Testis (tissue), 3 donors: ENCODE results near the gene AMDHD2. TPM values are rescaled to one million over a fixed set of nuclear protein-coding genes. Genes with fewer than 3 reads are reported as not detected.
"Not testable (repeated sequence)": the region's sequence is repeated elsewhere in the genome, so short reads cannot be mapped to it uniquely, and the experiment has no call there.

Experiments
- DNase-seq: peaks from one replicate; pipeline ENCODE4 v3.0.0-alpha.2; 2019
- H3K27ac ChIP-seq, 2 donors: fragments of 200-600 bp; sonication (generic); one replicate each; pipeline ENCODE4 v1.5.1; 2019
- H3K27me3 ChIP-seq: fragments of 200-600 bp; sonication (generic); one replicate; pipeline ENCODE4 v1.5.1; 2019
- H3K36me3 ChIP-seq: fragments of 200-600 bp; sonication (generic); one replicate; pipeline ENCODE4 v1.5.1; 2017; ENCODE audit warnings: low read depth; ENCODE audit errors: missing control alignments
- H3K4me1 ChIP-seq: fragments of 200-600 bp; sonication (generic); one replicate; pipeline ENCODE4 v1.5.1; 2019
- H3K4me3 ChIP-seq, 2 donors: fragments of 200-600 bp; sonication (generic); one replicate each; pipeline ENCODE4 v1.5.1; 2017 to 2019
- H3K9me3 ChIP-seq: fragments of 200-600 bp; sonication (generic); one replicate; pipeline ENCODE4 v1.5.1; 2017
- WGBS, 2 donors: methylation state at CpG; one replicate each; pipeline ENCODE4 v1.1.5; 2018; 5-methylcytosine and 5-hydroxymethylcytosine counted together
- intact Hi-C: fragments of 100-400 bp; cut with DNase I; formaldehyde crosslinking; loops from one replicate; pipeline ENCODE4 v1.15.1; 2023; ENCODE audit warnings: low total_unique reads
- microRNA counts, 2 donors: library from miRNA; unstranded; fragments of <30 nt; microRNA quantifications; one replicate each; lab custom pipeline; 2016
- microRNA-seq, 2 donors: library from miRNA; unstranded; fragments of <30 nt; microRNA quantifications; one replicate each; pipeline ENCODE4, GENCODE V29; 2016; ENCODE audit warnings: borderline number of aligned reads in 2 of 2, borderline replicate concordance in 1 of 2
- polyA plus RNA-seq: library from polyadenylated mRNA; stranded (reverse); fragments of 350-450 nt; fragmentation: Illumina TruSeq; extraction: RNeasy Lipid Tissue Mini Kit (QIAGEN cat#74804); gene quantifications from one replicate; pipeline ENCODE4 v1.2.3, GENCODE V29; 2014; ENCODE audit warnings: low read depth, low replicate concordance; ENCODE audit not compliant: insufficient read depth
- small RNA-seq, 2 donors: library from RNA; depleted of rRNA; stranded (forward); fragments of <200 nt; gene quantifications; one replicate each; pipeline ENCODE3, GENCODE V24; 2016
- total RNA-seq, 2 donors: library from RNA; depleted of rRNA; stranded (reverse); fragments of >200 nt; gene quantifications; one replicate each; pipeline ENCODE4 v1.2.3, GENCODE V29; 2016

Gene AMDHD2
- total and polyA plus RNA-seq, 3 donors from 2014 or later, result 58.6 to 78.8 (median 72.8) TPM

GRCh38 chr16:2580143-2580542, 60.0 kb downstream of the AMDHD2 start:
- H3K9me3 ChIP-seq, H3K4me1 ChIP-seq, H3K27me3 ChIP-seq, H3K4me3 ChIP-seq, DNase-seq, intact Hi-C loops, H3K36me3 ChIP-seq, H3K27ac ChIP-seq: not testable (repeated sequence)
- WGBS, 2 donors, result no CpG with 5 or more reads among the region's 11 CpGs

- H3K4me3 ChIP-seq, DNase-seq, H3K9me3 ChIP-seq, H3K27me3 ChIP-seq, H3K27ac ChIP-seq, intact Hi-C loops, H3K36me3 ChIP-seq: not testable (repeated sequence)
- no CpG with 5 or more reads among the region's 21 CpGs for WGBS, 2 donors
- peaks cover 12% of the 10 kb centered on the region for H3K4me1 ChIP-seq
Measured at GRCh38 chr16:2580818-2581217, 60.6 kb downstream of the AMDHD2 start.

MicroRNAs encoded within 50 kb of the gene (microRNA counts, 767-probe panel; counts per million panel counts)
- microRNA hsa-miR-3178 (lab: Ali Mortazavi, UCI), result 0 to 152 counts per million in 2 donors

Small RNA genes lying within 50 kb of the gene (microRNA-seq; reads per million reads assigned to microRNA genes)
- 0 to 1.4 reads per million in 2 donors for gene MIR3178

Small RNA genes lying within 50 kb of the gene (small RNA-seq; reads per million reads assigned to genes)
- gene AC093525.1, result 0 reads per million in 2 donors
- gene MIR3178, result 0 to 0.09 reads per million in 2 donors

Other genes starting within 250 kb of the AMDHD2 start
- 10 to 100 TPM; 35.1 to 38.1 TPM for gene ABCA3, start 179.6 kb upstream of the AMDHD2 start, total RNA-seq
- gene ABCA3, start 179.6 kb upstream of the AMDHD2 start, polyA plus RNA-seq, result 24.5 TPM
- 10 to 100 TPM in 1 of 2 donors, 1 to 10 TPM in 1; 9.4 to 10.8 TPM for gene CCNF, start 90.9 kb upstream of the AMDHD2 start, total RNA-seq
- 6.0 TPM for gene CCNF, start 90.9 kb upstream of the AMDHD2 start, polyA plus RNA-seq
- gene TEDC2, start 60.3 kb upstream of the AMDHD2 start, total RNA-seq, result 10 to 100 TPM; 18.0 to 19.4 TPM
- gene TEDC2, start 60.3 kb upstream of the AMDHD2 start, polyA plus RNA-seq, result 7.7 TPM
- gene NTN3, start 49.1 kb upstream of the AMDHD2 start, total RNA-seq, result 1 to 10 TPM; 1.1 to 1.7 TPM
- gene NTN3, start 49.1 kb upstream of the AMDHD2 start, polyA plus RNA-seq, result not detected
- gene TBC1D24, start 45.2 kb upstream of the AMDHD2 start, total RNA-seq, result 10 to 100 TPM; 11.2 to 13.5 TPM
- 5.3 TPM for gene TBC1D24, start 45.2 kb upstream of the AMDHD2 start, polyA plus RNA-seq
- gene ATP6V0C, start 6.4 kb upstream of the AMDHD2 start, total RNA-seq, result 100 to 1,000 TPM; 180 to 190 TPM
- 182 TPM for gene ATP6V0C, start 6.4 kb upstream of the AMDHD2 start, polyA plus RNA-seq
- 1 to 10 TPM; 5.4 to 5.5 TPM for gene CEMP1, start 11.0 kb downstream of the AMDHD2 start, total RNA-seq
- gene CEMP1, start 11.0 kb downstream of the AMDHD2 start, polyA plus RNA-seq, result 1.6 TPM
- gene PDPK1, start 17.6 kb downstream of the AMDHD2 start, total RNA-seq, result 10 to 100 TPM; 61.1 to 75.3 TPM
- gene PDPK1, start 17.6 kb downstream of the AMDHD2 start, polyA plus RNA-seq, result 53.0 TPM
- gene KCTD5, start 162.2 kb downstream of the AMDHD2 start, total RNA-seq, result 10 to 100 TPM; 63.9 to 72.2 TPM
- gene KCTD5, start 162.2 kb downstream of the AMDHD2 start, polyA plus RNA-seq, result 33.3 TPM
- 1 to 10 TPM; 6.4 to 6.7 TPM for gene PRSS27, start 199.9 kb downstream of the AMDHD2 start, total RNA-seq
- gene PRSS27, start 199.9 kb downstream of the AMDHD2 start, polyA plus RNA-seq, result 4.3 TPM
- gene SRRM2, start 232.3 kb downstream of the AMDHD2 start, total RNA-seq, result 100 to 1,000 TPM; 446 to 738 TPM
- gene SRRM2, start 232.3 kb downstream of the AMDHD2 start, polyA plus RNA-seq, result 526 TPM